HG02852 (cell line): ENCODE results near the gene AP5M1.
"Not testable (repeated sequence)": the region's sequence is repeated elsewhere in the genome, so short reads cannot be mapped to it uniquely, and the experiment has no call there.

Experiments used
- ATAC-seq: cut with Tn5 transposase; IDR thresholded peaks from one replicate; pipeline ENCODE4 v1.9.1; 2021; ENCODE audit warnings: mild to moderate bottlenecking, moderate library complexity; ENCODE audit not compliant: unreplicated experiment

The AP5M1 gene

GRCh38 chr14:57290751-57291150 lies 22.0 kb downstream of the AP5M1 start:
- ATAC-seq = no peak

- ATAC-seq = no peak
These were observed 23.2 kb downstream of the AP5M1 start for GRCh38 chr14:57291692-57292647.

- ATAC-seq = no peak
These were observed 25.4 kb downstream of the AP5M1 start for GRCh38 chr14:57293866-57294837.

GRCh38 chr14:57295239-57295638 lies 26.5 kb downstream of the AP5M1 start:
- no peak for ATAC-seq

GRCh38 chr14:57297852-57298251 lies 29.1 kb downstream of the AP5M1 start:
- ATAC-seq = no peak

GRCh38 chr14:57299511-57299910 lies 30.7 kb downstream of the AP5M1 start:
- ATAC-seq = no peak

GRCh38 chr14:57302883-57303282 lies 34.1 kb downstream of the AP5M1 start:
- ATAC-seq = no peak

GRCh38 chr14:57314396-57315089 lies 45.8 kb downstream of the AP5M1 start:
- no peak for ATAC-seq

GRCh38 chr14:57317248-57317833 lies 48.6 kb downstream of the AP5M1 start:
- peak; percentile 50 for ATAC-seq

- no peak for ATAC-seq
These were observed 50.9 kb downstream of the AP5M1 start for GRCh38 chr14:57319636-57320192.

- ATAC-seq = no peak
These were observed 55.0 kb downstream of the AP5M1 start for GRCh38 chr14:57323721-57324120.

GRCh38 chr14:57326253-57326652 lies 57.5 kb downstream of the AP5M1 start:
- peak; percentile 98 for ATAC-seq

- no peak for ATAC-seq
These were observed 61.1 kb downstream of the AP5M1 start for GRCh38 chr14:57329833-57330232.

GRCh38 chr14:57332475-57332874 lies 63.7 kb downstream of the AP5M1 start:
- not testable (repeated sequence) for ATAC-seq

GRCh38 chr14:57333726-57334125 lies 65.0 kb downstream of the AP5M1 start:
- not testable (repeated sequence) for ATAC-seq

- ATAC-seq = not testable (repeated sequence)
These were observed 75.0 kb downstream of the AP5M1 start for GRCh38 chr14:57343545-57344297.

- ATAC-seq = no peak
These were observed 76.3 kb downstream of the AP5M1 start for GRCh38 chr14:57345106-57345505.

GRCh38 chr14:57346741-57347140 lies 78.0 kb downstream of the AP5M1 start:
- ATAC-seq = no peak
